Astrocyte of the cerebellum (primary cell): ENCODE measurements around the gene CDK5R2.
A peak's percentile ranks its signal among the peaks of the same experiment; 100 is the strongest.

Experiments used
- DNase-seq: peaks from one replicate; pipeline ENCODE4 v3.0.0-alpha.2; 2011; ENCODE audit warnings: low read depth
- H3K4me3 ChIP-seq: 2 replicates; pipeline ENCODE4 v1.5.1; 2011; ENCODE audit warnings: mild to moderate bottlenecking, low read depth, low read length, moderate library complexity
- CTCF ChIP-seq: IDR thresholded peaks from 2 replicates; pipeline ENCODE4 v1.5.1; 2012; ENCODE audit warnings: low read length, low read depth, moderate library complexity, mild to moderate bottlenecking; ENCODE audit errors: missing control alignments
- in situ Hi-C: cut with HindIII; loops from 2 replicates; pipeline ENCODE4 v1.10.0; 2017; ENCODE audit warnings: low sequenced_read_pairs

The CDK5R2 gene

DNA sequence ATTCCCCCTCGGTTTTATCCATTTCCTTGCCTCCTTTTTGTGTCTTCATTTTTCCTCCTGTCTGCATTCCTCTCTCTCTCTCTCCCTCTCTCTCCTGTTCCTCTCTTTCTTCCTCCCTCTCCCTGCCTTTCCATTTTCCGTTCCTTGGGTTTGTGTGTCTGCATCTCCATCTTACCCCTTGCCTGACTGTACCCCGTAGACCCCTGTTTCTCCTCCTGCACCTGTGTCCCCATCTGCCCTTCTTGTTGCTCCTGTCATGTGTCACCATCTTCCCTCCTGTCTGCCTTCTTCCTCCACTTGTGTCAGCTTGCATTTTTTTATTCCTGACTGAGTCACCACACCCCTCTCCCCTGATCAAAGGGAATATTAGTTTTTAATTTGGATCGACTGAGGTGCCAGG, 1.8 kb downstream of the CDK5R2 start:
- no peak for DNase-seq
- in situ Hi-C loops: no loop called here
- H3K4me3 ChIP-seq: no peak overlapping the region
- TF ChIP-seq CTCF: no peak

- no peak for TF ChIP-seq CTCF
- in situ Hi-C loops: no loop called here
- DNase-seq: no peak
- H3K4me3 ChIP-seq: no peak overlapping the region
Measured at GRCh38 chr2:218961651-218962570, 2.4 kb downstream of the CDK5R2 start.

- DNase-seq: peak; percentile 5
- TF ChIP-seq CTCF: no peak
- H3K4me3 ChIP-seq: no peak overlapping the region
- in situ Hi-C loops: no loop called here
Measured at GRCh38 chr2:218962859-218963492, 3.5 kb downstream of the CDK5R2 start.

GRCh38 chr2:218963601-218964000, 4.1 kb downstream of the CDK5R2 start:
- DNase-seq: no peak
- H3K4me3 ChIP-seq: no peak overlapping the region
- in situ Hi-C loops: no loop called here
- no peak for TF ChIP-seq CTCF

DNA sequence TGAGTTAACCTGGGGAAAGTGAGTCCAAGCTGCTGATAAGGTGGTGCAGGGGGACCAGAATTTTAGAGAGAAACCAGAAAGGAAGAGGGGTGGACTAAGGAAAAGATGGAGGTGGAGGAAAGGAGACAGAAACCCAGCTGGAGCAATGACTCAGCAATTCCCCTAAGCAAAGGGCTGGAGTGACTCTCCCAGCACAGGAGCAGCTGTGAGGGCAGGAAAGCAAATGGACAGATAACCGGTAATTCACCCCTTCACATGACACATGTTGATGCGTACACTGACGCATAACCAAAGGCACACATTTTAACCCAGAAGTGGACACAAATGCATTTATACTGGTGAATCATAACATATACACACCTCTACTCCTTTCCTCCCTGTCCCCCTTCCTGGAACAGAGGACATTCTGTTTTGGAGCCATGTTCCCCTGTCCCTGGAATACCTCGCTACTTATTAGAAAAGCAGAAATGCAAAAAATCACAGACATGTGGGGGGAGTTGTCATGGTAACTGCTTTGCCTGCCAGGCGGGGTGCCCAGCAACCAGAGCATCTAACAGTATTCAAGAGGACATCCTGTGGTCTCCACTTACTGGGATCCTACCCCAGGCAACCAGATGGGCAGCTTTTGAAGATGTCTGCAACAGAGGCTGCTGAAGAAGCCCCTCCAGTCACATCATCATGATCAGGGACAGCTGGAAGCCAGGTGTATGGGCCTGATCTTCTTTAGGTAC, 4.7 kb downstream of the CDK5R2 start:
- TF ChIP-seq CTCF: no peak
- H3K4me3 ChIP-seq: no peak overlapping the region
- in situ Hi-C loops: no loop called here
- DNase-seq: no peak

DNA sequence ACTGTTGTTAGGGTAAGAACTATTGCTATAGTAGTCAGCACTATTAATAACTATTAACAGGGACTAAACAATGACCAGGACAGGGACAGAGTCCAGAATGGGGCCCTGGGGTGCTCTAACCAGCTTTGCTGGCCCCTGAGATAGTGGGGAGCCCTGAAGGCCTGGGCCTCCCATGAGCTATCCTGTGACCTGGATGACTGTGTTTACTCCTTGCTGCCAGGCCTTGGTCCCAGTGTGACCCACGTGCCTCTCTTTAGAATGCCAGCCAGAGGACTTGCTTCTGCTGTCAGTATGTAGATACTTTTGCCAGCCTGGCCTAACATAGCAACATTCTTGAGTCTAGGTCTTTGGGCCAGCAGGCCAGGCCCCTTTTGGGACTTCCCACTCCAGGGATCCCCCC, 11.4 kb downstream of the CDK5R2 start:
- no peak for TF ChIP-seq CTCF
- no peak for DNase-seq
- no peak overlapping the region for H3K4me3 ChIP-seq
- in situ Hi-C loops: no loop called here
